Right atrium auricular region (tissue), 2 donors: ENCODE measurements around the gene SSR3. TPM values are rescaled to one million over a fixed set of nuclear protein-coding genes. Genes with fewer than 3 reads are reported as not detected.

Experiments
- DNase-seq: peaks from one replicate; pipeline ENCODE4 v3.0.0-alpha.2; 2019; ENCODE audit warnings: low spot score
- H3K27ac ChIP-seq, 2 donors: fragments of 200-600 bp; sonication (generic); 1 replicate in 1 of 2; 2 replicates in 1 of 2; pipeline ENCODE4 v1.5.1; 2016 to 2019
- H3K27me3 ChIP-seq, 2 donors: fragments of 200-600 bp; sonication (generic); one replicate each; pipeline versions ENCODE4 v1.5.1 to v1.6.0; 2017 to 2019
- H3K36me3 ChIP-seq: fragments of 200-600 bp; sonication (generic); one replicate; pipeline ENCODE4 v1.5.1; 2016
- H3K4me1 ChIP-seq, 2 donors: fragments of 200-600 bp; sonication (generic); one replicate each; pipeline versions ENCODE4 v1.5.1 to v1.6.0; 2017 to 2019
- H3K4me3 ChIP-seq, 2 donors: fragments of 200-600 bp; sonication (generic); 1 replicate in 1 of 2; 2 replicates in 1 of 2; pipeline ENCODE4 v1.5.1; 2017 to 2019; ENCODE audit warnings: mild to moderate bottlenecking in 1 of 2, moderate library complexity in 1 of 2
- H3K9me3 ChIP-seq, 2 donors: fragments of 200-600 bp; sonication (generic); one replicate each; pipeline ENCODE4 v1.5.1; 2019
- total RNA-seq, 2 donors: library from RNA; depleted of rRNA; stranded (reverse); fragments of >200 nt; gene quantifications; one replicate each; pipeline ENCODE4 v1.1.0, GENCODE V29; 2016
- TF ChIP-seq, protein P1 (sequence below), 2 donors: fragments of 200-600 bp; sonication (generic); IDR thresholded peaks; one replicate each; pipeline ENCODE4 v1.5.1; 2019; ENCODE audit warnings: antibody characterized with exemption in 2 of 2

SSR3 gene
- 100 to 1,000 TPM; 109 TPM for total RNA-seq

DNA sequence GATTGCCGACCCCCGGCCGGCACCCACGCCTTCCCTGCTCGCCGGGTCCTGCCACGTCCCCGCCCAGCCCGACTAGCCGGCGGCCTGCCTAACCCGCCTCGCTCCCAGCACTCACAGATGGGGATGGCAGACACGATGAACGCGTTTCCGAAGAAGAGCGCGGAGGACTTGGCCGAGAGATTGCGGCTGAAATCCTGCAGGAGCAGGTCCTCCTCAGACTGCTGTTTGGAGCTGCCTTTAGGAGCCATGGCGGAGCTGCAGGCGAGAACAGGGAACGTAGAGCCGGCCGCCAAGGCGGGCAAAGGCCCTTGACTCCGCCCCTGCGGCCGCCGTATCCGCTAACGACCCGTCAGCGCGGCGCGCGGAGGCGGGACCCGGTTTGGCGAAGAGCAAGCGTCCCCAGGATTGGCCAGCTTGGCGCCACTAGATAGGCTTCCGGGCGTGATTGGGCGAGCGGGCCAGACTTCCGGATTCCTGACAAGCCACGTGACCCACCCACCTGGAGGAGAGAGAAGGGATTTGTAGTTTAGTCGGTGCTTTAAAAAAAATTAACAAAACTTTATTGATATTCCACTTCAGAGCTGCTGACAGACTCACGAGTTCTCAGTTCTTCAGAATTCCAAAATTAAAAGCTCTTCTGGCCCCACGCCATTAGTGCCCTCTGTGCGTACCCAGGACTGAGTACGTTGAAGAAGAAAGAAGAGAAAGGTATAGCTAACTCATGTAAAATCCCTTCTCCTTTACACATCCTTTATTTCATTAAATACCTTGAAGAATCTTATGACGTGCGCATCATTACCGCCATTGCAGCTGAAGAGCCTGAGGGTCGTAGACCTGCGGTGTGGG is at the start of gene SSR3:
Gene SSR3, minus strand, starts transcription at position 276 of the 846 bp plus-strand sequence. Its CDS starts 28 bp downstream, at position 248.
- no peaks in the 10 kb centered on the region for H3K9me3 ChIP-seq
- H3K4me3 ChIP-seq: peak within 1 kb of the TSS; percentile 81 to 94
- peaks cover 14% of the 10 kb centered on the region for H3K36me3 ChIP-seq
- no peaks in the 10 kb centered on the region for H3K27me3 ChIP-seq
- peak within 1 kb of the TSS; percentile 91 to 92 for H3K27ac ChIP-seq
- TF ChIP-seq, protein P1, sequence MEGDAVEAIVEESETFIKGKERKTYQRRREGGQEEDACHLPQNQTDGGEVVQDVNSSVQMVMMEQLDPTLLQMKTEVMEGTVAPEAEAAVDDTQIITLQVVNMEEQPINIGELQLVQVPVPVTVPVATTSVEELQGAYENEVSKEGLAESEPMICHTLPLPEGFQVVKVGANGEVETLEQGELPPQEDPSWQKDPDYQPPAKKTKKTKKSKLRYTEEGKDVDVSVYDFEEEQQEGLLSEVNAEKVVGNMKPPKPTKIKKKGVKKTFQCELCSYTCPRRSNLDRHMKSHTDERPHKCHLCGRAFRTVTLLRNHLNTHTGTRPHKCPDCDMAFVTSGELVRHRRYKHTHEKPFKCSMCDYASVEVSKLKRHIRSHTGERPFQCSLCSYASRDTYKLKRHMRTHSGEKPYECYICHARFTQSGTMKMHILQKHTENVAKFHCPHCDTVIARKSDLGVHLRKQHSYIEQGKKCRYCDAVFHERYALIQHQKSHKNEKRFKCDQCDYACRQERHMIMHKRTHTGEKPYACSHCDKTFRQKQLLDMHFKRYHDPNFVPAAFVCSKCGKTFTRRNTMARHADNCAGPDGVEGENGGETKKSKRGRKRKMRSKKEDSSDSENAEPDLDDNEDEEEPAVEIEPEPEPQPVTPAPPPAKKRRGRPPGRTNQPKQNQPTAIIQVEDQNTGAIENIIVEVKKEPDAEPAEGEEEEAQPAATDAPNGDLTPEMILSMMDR (IDR thresholded peaks at IDR 0.05): peak in 1 of 2 donors; percentile 12
- H3K4me1 ChIP-seq: peaks cover 0 to 47% of the 10 kb centered on the region in 2 donors
- peak; percentile 100 for DNase-seq

DNA sequence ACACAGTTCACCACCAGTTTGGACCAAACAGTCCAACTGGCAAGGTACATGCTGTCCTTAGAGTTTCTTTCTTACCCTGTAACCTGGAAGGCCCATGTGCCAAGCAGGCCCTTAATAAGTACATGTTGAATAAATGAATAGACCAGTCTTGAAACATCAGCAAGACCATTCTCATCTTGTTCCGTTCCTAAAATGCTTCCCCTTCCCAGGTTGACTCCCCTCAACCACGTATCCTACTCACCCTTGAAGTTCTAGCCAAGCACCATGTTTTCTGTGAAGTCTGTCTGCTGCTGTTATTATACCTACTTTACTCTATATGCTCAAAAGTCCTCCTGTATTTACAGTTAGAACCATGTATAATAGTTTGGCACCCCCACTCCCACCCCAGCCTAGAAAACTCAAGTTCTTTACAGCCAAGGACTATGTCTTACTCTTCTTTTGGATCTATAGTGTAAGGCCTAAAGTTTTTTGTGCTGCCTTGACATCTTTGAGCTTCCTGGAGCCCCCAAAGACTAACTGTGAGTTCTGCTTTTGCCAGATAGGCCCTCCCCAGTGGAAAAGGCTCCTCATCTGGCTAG is 49.2 kb upstream of the SSR3 start:
- Histone ChIP-seq H3K27me3 (no peaks in the 10 kb centered on the region), H3K27ac (no peak overlapping the region), H3K9me3 (no peaks in the 10 kb centered on the region), H3K4me3 (no peak overlapping the region), H3K4me1 (peaks cover 0 to 13% of the 10 kb centered on the region in 2 donors), H3K36me3 (no peaks in the 10 kb centered on the region)
- no peak for DNase-seq
- TF ChIP-seq, protein P1 (IDR thresholded peaks at IDR 0.05): no peak

DNA sequence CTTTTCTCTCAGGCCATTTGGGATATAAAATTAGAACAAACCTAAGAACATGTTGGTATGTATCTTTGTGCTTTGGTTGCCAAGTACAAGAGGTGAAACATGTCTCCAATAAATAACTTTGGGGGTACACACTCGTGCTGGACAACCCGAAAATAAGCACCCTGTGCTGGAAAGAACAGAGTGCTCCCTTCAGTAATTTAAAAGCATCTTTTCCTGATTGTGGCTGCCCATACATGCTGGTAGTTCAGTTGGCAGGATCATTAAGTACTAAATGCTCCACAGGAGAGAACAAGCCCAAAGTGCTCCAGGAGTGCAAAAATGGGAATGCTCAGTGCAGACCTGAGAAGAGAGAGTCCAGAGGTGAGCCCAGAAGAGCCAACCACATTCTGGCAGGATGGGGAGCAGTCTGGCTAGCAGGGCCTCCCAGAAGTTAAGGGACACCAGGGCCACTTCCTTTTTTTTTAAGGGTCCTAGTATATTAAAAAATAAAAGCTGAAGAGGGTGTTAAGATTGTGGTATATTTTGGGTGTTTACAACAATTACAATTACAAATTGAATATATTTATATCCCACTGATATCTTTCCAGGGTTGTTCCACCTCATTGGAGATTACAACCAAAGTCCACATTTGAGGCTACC is 48.6 kb upstream of the SSR3 start:
- peaks cover 0 to 13% of the 10 kb centered on the region in 2 donors for H3K4me1 ChIP-seq
- H3K27me3 ChIP-seq: no peaks in the 10 kb centered on the region
- H3K4me3 ChIP-seq: no peak overlapping the region
- DNase-seq: no peak
- H3K36me3 ChIP-seq: no peaks in the 10 kb centered on the region
- H3K9me3 ChIP-seq: no peaks in the 10 kb centered on the region
- H3K27ac ChIP-seq: no peak overlapping the region
- TF ChIP-seq, protein P1 (IDR thresholded peaks at IDR 0.05): no peak

DNA sequence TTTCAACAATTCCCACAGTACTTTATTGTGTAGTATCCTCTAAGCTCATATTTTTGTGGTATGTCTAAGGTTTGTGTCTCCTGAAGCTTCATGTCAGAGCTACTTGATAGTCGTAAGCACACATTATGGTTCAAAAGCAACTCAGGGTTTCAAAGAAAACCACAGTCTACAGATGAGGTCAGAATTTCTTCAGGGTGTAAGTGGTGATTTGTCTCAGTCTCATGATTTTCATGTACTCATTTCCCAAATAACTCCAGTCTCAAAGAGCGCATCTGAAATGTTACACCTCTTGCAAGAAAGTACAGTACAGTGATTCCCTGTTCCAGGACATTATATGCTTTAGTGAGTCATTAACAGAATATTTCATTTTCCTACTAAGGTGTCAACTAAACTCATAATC is 47.5 kb upstream of the SSR3 start:
- no peak overlapping the region for H3K27ac ChIP-seq
- H3K36me3 ChIP-seq: no peaks in the 10 kb centered on the region
- TF ChIP-seq, protein P1 (IDR thresholded peaks at IDR 0.05): no peak
- no peak for DNase-seq
- H3K4me1 ChIP-seq: peaks cover 0 to 13% of the 10 kb centered on the region in 2 donors
- no peaks in the 10 kb centered on the region for H3K9me3 ChIP-seq
- no peak overlapping the region for H3K4me3 ChIP-seq
- H3K27me3 ChIP-seq: no peaks in the 10 kb centered on the region

DNA sequence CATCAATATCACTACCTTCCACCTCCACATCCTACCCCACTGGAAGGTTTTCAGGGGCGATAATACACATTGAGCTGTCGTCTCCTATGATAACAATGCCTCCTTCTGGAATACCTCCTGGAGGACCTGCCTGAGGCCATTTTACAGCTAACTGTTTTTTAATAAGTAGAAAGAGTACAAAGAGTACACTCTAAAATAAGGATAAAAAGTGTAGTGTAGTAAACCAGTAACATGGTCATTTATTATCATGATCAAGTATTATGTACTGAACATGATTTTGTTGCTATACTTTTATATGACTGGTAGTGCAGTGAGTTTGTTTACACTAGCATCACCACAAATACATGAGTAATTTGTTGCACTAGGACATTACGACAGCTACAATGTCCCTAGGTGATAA is 46.6 kb upstream of the SSR3 start:
- Histone ChIP-seq H3K9me3 (no peaks in the 10 kb centered on the region), H3K27me3 (no peaks in the 10 kb centered on the region), H3K4me1 (peaks cover 0 to 12% of the 10 kb centered on the region in 2 donors), H3K27ac (no peak overlapping the region), H3K4me3 (no peak overlapping the region), H3K36me3 (no peaks in the 10 kb centered on the region)
- DNase-seq: no peak
- TF ChIP-seq, protein P1 (IDR thresholded peaks at IDR 0.05): no peak
